NCI-H1105 (cell line): ENCODE results near the gene PLD1.
"Not testable (repeated sequence)": the region's sequence is repeated elsewhere in the genome, so short reads cannot be mapped to it uniquely, and the experiment has no call there.

ENCODE experiments used
- DNase-seq: peaks from one replicate; lab custom pipeline; 2025; lab: John Stamatoyannopoulos, UW

PLD1 gene

DNA sequence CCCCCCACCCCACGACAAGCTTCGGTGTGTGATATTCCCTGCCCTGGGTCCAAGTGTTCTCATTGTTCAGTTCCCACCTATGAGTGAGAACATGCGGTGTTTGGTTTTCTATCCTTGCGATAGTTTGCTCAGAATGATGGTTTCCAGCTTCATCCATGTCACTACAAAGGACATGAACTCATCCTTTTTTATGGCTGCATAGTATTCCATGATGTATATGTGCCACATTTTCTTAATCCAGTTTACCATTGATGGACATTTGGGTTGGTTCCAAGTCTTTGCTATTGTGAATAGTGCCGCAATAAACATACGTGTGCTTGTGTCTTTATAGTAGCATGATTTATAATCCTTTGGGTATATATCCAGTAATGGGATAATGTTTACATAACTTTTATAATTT lies 4.4 kb upstream of the PLD1 start:
- DNase-seq: not testable (repeated sequence)

DNA sequence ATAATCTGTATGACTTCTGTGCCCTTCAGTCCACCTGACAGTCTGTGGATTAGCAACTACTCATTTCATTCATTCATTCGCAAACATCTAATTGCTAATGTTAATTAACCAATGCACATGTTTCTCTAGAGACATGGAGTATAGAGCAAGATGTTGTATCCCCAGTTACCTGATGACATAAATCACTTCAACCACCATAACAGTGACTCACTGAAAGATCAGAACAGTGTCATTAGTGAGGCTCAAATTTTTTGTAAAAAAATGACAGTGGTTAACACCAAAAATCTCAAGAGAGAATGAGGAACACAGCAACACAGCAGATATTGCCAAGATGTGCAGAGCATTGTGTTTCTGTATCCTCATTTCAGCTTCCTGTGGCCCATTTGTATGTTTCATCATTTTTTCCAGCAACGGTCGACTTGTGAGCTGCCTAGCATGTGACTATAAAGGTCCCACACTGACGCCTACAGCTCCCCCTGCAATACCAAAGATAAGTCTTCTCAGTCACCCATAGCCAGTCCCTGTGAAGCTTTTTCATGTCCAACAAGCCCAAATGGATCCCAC lies 3.7 kb upstream of the PLD1 start:
- DNase-seq: no peak

DNA sequence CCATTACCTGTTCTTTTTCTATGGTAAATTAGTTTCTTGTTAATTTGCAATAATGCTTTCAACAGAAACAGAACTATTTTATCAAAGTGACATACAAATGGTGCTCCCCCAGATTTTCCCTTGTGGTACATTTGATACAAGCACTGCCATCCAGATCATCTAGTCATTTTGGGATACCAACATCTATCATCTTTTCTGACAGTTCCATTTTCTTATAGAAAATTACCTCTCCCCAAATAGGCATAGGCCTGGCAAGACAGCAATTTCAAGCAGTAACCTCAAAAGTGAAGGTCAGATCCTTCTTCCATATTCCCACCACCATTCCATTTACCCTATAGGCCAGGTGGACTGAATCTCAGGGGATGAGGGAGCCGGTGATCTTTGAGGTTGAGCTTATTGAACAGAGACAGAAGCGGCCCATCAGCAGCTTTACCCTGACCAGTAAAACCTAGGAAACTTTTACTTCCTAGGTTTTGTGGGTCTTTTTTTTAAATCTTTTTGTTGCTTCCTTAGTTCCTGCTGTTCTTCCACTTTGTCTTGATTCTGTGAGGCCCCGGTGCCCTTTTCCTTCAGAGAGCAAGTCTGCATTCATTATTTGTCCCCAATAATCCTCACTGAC lies 3.1 kb upstream of the PLD1 start:
- DNase-seq: no peak

DNA sequence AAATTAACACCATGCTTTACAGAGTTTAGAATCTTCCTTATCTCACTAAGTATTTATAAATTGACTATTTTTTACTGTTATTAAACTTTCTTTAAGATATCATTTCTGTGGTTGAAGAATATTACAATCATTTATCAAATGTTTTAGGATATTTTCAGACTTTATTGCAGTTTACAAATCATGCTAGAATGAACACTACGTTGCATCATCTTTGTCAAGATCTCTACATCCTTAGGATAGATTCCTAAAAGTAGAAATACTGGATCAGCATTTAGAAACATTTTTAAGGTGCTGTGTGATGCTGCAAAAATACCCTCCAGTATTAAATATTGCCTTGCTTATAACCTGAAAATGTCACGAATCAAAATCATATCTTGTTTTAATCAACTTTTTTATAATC lies 2.5 kb upstream of the PLD1 start:
- DNase-seq: no peak

DNA sequence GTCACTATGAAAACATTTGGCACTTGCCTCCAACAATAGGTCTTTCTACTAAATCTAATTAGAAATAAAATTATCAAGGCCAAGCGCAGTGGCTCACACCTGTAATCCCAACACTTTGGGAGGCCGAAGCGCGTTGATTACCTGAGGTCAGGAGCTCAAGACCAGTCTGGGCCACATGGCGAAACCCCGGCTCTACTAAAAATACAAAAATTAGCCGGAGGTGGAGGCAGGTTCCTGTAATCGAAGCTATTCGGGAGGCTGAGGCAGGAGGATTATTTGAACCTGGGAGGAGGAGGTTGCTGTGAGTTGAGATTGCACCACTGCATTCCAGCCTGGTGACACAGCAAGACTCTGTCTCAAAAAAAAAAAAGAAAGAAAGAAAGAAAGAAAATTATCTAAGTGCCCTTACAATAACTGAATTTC lies 1.6 kb upstream of the PLD1 start:
- no peak for DNase-seq

DNA sequence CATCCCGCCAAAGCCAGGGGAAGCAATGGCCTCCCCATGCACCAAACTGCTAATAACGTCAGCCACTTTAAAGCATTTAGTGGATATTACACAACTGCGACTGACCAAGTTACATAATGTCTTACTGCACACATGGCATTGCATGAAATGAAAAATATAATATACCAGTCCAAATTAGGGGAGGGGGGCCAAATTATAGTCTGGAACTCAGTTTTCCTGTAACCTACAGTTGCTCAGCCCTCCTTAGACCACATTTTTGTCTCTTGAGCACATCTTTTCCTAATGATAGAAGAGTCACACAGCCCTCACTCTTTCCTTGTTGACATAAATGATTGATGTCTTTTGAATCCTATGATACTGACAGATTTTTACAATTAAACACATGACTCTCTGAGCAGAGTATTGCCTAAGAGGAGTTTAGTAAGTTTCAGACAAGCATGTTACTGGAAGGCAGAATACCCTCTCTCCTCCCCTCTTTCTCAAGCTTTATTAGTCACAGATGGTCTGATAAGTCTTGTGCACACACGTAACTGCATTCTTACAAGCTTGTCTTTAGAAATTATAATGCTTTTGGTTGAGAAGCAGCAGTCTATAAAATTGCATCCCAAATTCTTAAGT lies 1.1 kb upstream of the PLD1 start:
- DNase-seq: no peak

DNA sequence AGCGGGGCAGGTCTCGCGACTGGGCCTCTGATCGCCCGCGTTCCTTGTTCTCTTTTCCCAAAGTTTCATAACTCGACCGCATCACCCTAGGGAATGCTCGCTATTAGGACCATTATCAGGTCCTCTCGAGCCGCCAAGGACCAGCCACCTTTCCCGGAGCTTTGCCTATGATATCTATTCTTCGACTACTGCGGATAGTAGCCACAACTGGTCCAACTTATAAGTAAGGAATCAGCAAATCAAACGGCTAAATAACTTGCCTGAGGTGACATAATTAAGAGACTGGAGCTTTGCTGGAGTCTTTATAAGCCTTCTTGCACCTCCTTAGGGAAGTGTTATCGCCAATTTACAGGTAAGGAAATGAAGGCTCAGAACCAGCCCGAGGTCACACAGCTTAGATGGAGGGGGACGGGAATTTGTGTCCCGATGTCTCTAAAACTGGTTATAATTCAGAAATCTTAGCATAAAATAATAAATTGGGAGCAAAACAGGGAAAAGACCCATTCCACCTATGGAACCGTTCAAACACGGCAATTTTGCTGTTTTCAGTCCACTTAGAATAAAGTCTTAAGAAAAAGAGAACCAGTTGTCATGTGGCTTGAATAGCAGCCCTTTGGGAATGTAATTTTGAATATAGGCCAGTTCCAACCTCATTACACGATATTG lies 479 bp upstream of the PLD1 start:
- DNase-seq: no peak

DNA sequence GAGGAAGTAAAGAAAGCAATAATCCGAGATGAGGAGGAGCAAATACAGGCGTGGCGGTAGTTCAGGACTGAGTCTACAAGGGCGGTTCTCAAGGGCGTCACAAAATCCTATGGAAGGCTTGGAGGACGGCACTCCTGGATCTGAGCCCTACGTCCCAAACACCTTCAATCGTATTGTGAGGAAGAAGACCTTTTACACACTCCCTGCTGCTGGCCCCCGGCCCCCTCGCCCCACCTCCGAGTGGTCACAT lies 747 bp downstream of the PLD1 start:
- no peak for DNase-seq

DNA sequence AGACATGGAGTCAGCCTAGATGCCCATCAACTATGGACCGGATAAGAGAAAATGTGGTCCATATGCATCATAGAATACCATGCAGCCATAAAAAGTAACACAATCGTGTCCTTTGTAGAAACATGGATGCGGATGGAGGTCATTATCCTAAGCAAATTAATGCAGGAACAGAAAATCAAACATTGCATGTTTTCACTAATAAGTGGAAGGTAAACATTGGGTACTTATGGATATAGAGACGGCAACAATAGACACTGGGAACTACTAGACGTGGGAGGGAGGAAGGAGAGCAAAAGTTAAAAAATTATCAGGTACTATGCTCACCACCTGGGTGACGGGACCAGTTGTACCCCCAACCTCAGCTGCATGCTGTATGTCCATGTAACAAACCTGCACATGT lies 2.5 kb downstream of the PLD1 start:
- no peak for DNase-seq

DNA sequence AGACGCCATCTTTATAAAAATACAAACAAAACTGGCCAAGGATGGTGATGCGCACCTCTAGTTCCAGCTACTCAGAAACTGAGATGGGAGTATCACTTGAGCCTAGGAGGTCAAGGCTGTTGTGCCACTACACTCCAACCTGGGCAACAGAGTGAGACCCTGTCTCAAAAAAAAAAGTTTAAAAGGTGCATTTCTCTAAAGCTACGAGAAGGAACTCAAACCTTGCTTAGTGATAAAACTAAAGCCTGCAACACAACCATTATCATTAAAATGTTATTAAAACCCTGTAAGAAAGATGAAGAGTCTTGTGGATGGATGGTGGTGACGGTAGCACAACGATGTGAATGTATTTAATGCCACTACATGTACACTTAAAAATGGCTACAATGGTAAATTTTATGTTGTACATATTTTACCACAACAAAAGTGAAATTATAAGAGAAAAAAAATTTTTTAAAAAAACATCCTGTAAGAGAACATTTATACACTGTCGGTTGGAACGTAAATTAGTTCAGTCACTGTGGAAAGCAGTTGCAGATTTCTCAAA lies 3.1 kb downstream of the PLD1 start:
- DNase-seq: no peak

DNA sequence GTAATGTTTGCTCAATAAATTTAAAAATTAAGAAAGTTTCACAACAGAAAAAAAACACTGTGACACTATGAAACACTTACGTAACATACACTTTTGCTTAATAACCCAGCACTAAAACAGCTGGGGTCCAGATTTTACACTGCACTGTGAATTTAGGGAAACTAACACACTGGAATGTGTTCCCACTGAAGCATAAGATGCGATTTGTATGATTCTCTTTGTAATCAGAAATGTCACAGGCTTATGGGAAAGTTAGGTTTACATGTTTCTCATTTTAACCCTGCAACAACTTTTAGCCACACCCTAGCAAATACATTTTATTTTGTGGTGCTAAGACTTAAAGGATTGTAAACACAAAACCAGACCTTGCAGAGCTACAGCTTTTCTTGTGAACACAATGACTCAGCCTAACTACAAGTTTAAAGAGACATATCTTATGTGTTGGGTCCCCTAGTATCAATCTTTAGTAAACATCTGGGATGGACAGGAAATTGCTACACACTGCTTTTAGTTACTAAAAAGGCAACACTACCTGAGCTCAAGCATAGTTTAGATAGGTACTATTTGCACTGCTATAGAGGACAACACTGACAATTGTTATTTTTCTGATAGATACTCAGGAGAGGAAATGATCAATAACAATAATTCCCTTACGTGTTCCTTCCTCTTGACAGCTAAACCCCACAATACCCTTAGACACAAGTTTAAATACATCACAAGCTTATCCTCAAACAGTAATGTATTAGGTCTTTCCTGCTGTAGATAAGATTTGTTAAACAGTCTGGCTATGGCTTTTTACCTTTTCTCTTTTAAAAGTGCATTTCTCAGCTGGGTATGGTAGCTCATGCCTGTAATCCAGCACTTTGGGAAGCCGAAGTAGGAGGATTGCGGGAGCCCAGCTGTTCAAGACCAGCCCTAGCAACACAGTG lies 3.8 kb downstream of the PLD1 start:
- no peak for DNase-seq

DNA sequence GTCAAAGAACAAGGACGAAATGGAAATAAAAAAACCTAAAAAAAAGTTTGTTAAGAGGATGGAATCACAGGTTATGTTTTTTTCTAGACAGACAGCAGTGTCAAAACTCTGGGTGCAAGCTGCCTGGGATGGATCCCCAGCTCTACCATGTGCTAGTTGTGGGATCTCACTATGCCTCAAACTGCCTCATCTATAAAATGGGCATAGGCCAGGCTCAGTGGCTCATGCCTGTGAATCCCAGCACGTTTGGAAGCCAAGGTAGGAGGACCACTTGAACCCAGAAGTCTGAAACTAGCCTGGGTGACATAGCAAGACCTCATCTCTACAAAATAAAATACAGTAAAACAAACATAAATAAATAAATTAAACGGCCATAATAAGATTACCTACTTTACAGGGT lies 4.6 kb downstream of the PLD1 start:
- DNase-seq: no peak

DNA sequence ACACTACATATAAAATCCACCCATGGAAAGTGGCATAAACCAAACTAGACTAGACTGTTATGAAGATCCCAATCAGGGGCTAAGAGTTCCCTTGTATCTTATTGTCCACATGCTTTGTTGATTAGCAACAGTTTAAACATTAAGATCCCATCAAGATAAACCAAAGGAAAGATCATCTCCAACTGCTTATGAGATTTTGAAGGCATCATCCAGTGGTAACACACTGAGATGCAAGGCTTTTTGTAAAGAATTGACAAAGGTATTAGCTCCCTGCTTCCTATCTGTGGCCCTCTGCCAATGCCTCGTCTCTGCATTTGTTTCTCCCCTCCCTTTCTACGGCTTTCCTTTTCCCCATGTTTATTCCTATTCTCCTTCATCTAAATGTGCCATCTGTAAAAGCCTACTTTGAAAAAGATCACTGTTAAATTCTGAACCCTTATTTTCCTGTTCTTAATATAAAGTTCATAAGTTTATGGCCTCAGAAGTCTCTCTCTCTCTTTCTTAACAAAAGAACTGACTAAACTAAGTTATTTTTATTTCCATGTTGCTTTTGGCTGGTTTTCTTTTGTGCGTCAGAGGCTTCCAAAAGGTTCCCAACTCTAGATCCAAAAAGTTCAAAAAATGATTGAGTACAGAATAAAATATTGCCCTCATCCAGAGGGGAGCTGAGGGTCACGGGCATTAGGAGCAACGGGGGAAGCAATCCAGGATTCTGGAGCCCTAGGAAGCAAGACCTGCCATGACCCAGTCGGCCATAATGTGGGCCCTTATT lies 5.5 kb downstream of the PLD1 start:
- DNase-seq: no peak

DNA sequence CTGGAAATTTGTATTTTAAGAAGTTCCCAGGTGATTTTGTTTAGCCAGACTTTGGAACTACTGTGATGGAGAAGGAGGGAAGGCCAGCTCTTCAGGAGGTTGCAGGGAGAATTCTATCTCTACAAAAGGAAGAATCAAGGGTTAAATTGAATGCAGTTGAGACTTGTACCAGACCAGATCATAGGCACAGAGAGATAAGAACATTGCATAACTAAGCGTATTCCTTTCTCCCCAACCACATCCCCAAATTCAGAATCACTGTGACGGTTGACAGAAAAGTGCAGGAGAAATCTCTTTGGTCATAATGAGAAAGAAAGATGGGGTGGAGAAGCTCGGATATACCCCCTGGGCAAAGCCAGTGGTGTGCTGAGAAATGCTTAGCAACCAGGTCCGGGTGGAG lies 7.2 kb downstream of the PLD1 start:
- DNase-seq: no peak

DNA sequence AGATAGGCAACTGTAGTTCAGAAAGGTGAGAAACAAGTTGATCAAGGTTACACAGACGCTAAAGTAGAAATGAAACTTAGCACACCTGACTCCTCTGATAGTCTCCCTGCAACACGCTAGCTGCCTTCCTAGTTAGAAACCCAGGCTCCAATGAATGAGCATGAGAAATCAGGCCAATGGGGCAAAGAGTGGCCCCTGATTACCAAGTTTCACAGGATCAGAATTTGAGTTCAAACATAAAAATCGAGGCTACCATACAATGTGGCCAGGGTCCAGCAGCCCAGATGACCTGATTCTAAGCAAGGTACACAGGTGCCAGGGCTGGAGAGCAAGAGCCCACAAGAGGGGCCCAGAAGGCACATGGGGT lies 7.7 kb downstream of the PLD1 start:
- DNase-seq: no peak

DNA sequence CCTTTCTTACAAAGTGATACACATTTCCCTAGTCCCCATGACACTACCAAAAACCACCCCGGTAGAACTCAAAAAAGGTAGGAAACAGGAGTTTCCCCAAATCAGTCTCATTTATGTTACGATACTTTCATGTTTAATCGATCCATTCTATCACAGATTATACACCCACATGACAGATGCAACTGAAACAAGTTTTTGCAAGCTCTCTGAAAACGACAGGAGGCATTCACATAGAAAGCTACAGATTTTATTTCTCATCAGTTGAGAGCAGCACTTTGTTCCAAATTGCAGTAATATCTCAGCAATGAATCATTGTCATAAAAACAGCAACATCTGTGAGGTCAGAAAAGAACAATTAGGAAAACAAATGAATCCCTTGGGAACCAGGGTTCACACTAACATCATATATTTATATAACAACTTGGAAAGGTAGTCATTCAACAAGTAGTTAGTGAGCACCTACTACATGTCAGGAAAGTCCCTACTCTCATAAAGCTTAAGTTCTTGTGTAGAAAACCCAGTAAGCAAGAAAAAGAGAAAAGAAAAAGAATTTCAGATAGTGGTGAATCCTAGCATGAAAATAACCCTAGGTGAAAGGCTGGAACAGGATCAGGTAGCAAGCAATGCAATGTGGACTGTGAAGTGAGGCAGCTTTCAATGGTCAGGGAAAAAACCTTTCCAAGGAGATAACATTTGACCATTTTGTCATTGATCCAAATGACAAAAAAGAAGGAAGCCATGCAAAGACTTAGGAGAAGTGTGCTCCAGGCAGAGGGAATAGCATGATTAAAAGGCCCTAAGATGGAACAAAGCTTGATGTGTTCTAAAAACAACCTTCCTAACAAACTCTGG lies 8.3 kb downstream of the PLD1 start:
- no peak for DNase-seq

DNA sequence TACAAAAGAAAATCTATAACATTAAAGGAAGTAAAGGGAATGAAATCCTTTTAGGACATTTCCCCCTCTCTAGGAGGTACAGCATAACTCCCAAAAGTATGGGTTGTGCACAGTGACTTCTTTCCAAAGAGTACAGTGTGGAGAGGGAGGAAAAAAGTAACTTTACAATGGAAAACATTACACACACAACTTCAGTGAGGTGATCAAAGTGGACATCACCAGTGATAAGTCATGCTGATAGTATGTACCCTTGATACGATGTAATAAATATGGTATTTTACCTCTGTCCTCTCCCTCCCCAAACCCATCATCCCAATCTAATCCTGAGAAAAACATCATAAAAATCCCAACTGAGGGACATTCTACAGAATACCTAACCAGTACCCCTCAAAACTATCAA lies 10.8 kb downstream of the PLD1 start:
- no peak for DNase-seq

DNA sequence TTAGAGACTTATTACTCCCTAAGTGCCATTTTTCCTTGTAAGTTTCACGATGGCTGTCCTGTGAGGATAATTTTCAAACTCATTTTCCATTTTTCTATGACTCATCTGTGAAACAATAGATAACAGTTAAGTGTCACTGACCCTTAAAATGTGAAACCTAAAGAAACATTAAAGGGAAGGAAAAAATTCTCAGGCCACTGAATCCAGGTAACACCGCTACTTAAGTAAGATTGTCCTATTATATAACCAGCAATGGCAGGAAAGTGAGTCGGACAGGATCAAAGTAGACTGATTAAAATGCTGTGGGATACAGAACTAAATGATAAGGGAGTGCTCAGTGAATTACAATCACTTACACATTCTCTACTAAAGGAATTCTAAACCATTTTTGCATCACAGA lies 12.4 kb downstream of the PLD1 start:
- DNase-seq: no peak

DNA sequence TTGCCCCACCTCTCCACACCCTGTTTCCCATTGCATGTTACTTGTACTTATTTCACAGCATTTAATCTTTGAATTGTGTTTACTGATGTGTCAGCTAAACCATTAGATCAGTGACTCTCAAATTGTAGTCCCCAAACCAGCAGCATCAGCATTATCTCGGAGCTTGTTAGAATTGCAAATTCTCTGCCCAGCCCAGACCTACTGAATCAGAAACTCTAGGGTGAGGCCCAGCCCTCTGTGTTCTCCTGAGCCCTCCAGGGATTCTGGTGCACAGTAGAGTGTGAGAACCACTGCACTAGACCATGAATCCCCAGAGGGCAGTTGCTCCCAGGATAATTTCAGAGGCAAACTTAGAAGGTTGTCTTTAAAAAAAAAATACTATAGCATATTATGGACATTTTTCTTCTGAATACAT lies 13.0 kb downstream of the PLD1 start:
- no peak for DNase-seq

DNA sequence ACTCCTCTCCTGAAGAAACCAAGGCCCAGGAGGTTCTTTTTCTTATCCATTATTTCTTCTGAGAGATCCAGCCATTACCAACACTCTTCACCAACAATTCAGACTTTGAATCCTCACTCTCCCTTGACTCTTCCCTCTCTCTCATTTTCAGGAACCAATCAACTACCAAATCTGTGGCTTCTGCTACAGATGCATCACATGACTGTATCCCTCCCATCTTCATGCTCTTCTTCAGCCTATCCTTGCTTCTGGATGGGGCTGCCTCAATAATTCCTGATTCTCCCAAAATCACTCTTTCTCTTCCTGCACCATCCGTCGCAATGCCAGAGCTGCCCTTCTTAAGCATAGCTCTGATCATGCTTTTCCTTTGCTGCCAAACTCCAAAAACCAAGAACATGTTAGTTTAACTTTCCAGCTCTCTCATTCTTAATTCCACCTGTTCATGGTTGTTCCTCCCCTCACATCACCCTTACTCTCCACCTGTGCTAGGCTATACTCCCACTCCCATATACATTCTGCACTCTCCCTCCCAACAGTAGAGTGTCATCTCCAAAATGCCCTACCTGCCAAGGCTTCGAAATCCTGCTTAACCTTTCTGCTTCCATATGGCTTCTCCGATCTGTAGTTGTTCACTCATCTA lies 13.5 kb downstream of the PLD1 start:
- no peak for DNase-seq
